Loucy (cell line): ENCODE measurements around the gene PSMD7.

Source experiments
- CTCF ChIP-seq: fragments of 200-600 bp; sonication (generic); conservative IDR thresholded peaks from 2 replicates; pipeline ENCODE4 v1.5.1; 2014; ENCODE audit warnings: mild to moderate bottlenecking, antibody characterized with exemption, low read length
- EZH2phosphoT487 ChIP-seq: fragments of 200-600 bp; IDR thresholded peaks from 2 replicates; pipeline ENCODE4 v1.6.1; 2018; ENCODE audit warnings: antibody characterized with exemption, mild to moderate bottlenecking, moderate library complexity, borderline replicate concordance

- TF ChIP-seq CTCF: no peak
- no peak for TF ChIP-seq EZH2phosphoT487
These were observed 24.1 kb downstream of the PSMD7 start for GRCh38 chr16:74320707-74321106.
